Measurements from ENCODE around the gene PEX11B.

- TF ChIP-seq REST (tag by site-specific recombination; IDR thresholded peaks at IDR 0.05), result no peak
- no peak for TF ChIP-seq CTCF (tag by site-specific recombination; IDR thresholded peaks at IDR 0.05)
- TF ChIP-seq ZNF529 (tag by site-specific recombination; IDR thresholded peaks at IDR 0.05; ENCODE audit: insufficient replicate concordance), result no peak
- no peak for TF ChIP-seq ZNF555 (tag by site-specific recombination; conservative IDR thresholded peaks at IDR 0.05)
- TF ChIP-seq ZNF274 (IDR thresholded peaks at IDR 0.05; ENCODE audit: low read length), result no peak
- TF ChIP-seq ZNF274 (tag by site-specific recombination; IDR thresholded peaks at IDR 0.05; ENCODE audit: borderline replicate concordance), result no peak
Observed at GRCh38 chr1:145957443-145958319, 39.2 kb upstream of the PEX11B start, which contains the start of gene LIX1L.

Measured in HEK293 (cell line).